A673 (cell line): Measurements from ENCODE around the gene SNAP29. TPM values are rescaled to one million over a fixed set of nuclear protein-coding genes. Genes with fewer than 3 reads are reported as not detected.
"Not testable (repeated sequence)": the region's sequence is repeated elsewhere in the genome, so short reads cannot be mapped to it uniquely, and the experiment has no call there.

Experiments
- BruUV-seq: library from RNA; stranded (reverse); fragments of 400-500 nt; replicated peaks from 2 replicates; lab custom pipeline; 2021; lab: Mats Ljungman, UMichigan
- CTCF ChIA-PET: fragments of 300-600 bp; sonication (Branson Sonifier 250); formaldehyde crosslinking; loops from one replicate; lab custom pipeline; 2022; ENCODE audit warnings: antibody characterized with exemption; lab: Charles Lee
- POLR2A ChIA-PET: fragments of 300-600 bp; sonication (Branson Sonifier 250); formaldehyde crosslinking; loops from one replicate; lab custom pipeline; 2022; ENCODE audit warnings: antibody characterized with exemption; ENCODE audit not compliant: low non-redundant PET; lab: Charles Lee
- DNase-seq: peaks from one replicate; pipeline ENCODE4 v3.0.0-alpha.2; 2015; ENCODE audit warnings: low spot score
- H3K27ac ChIP-seq: fragments of 200-600 bp; sonication (generic); 2 replicates; pipeline ENCODE4 v1.5.1; 2016; ENCODE audit warnings: mixed run types, low read depth, mild to moderate bottlenecking, mixed read lengths, antibody characterized with exemption, low read length; ENCODE audit not compliant: poor library complexity, severe bottlenecking
- H3K27me3 ChIP-seq: fragments of 200-600 bp; sonication (generic); replicated peaks from 2 replicates; pipeline ENCODE4 v1.6.1; 2017; ENCODE audit warnings: mixed run types, low read depth, mild to moderate bottlenecking, mixed read lengths, antibody characterized with exemption, low read length; ENCODE audit not compliant: insufficient read depth, poor library complexity
- H3K36me3 ChIP-seq: fragments of 200-600 bp; sonication (generic); 2 replicates; pipeline ENCODE4 v1.6.1; 2016; ENCODE audit warnings: mixed run types, mild to moderate bottlenecking, mixed read lengths, antibody characterized with exemption, low read length; ENCODE audit not compliant: insufficient read depth, poor library complexity, severe bottlenecking
- H3K4me1 ChIP-seq: fragments of 200-600 bp; sonication (generic); 2 replicates; pipeline ENCODE4 v1.6.1; 2017; ENCODE audit warnings: mixed run types, mild to moderate bottlenecking, mixed read lengths, antibody characterized with exemption, low read length; ENCODE audit not compliant: insufficient read depth, poor library complexity, severe bottlenecking
- H3K4me3 ChIP-seq: fragments of 200-600 bp; sonication (generic); 2 replicates; pipeline ENCODE4 v1.5.1; 2016; ENCODE audit warnings: low read depth, mixed run types, mild to moderate bottlenecking, mixed read lengths, low read length; ENCODE audit not compliant: poor library complexity, severe bottlenecking
- H3K9me3 ChIP-seq: fragments of 200-600 bp; sonication (generic); 2 replicates; pipeline ENCODE4 v1.6.1; 2016; ENCODE audit warnings: mixed run types, low read depth, mild to moderate bottlenecking, mixed read lengths, antibody characterized with exemption, low read length; ENCODE audit not compliant: poor library complexity, severe bottlenecking
- EZH2 ChIP-seq: fragments of 200-600 bp; sonication (generic); IDR thresholded peaks from 2 replicates; pipeline ENCODE4 v1.6.1; 2017; ENCODE audit warnings: borderline replicate concordance, low read depth, mild to moderate bottlenecking, mixed read lengths, antibody characterized with exemption, low read length; ENCODE audit not compliant: poor library complexity, severe bottlenecking
- intact Hi-C: fragments of 100-400 bp; cut with micrococcal nuclease; formaldehyde crosslinking; loops from one replicate; pipeline ENCODE4 v1.10.0; 2022; ENCODE audit not compliant: unreplicated experiment
- total RNA-seq: library from RNA; stranded (reverse); gene quantifications from 2 replicates; pipeline ENCODE4 v1.2.3, GENCODE V29; 2021
- TF ChIP-seq, protein P1 (sequence below): fragments of 300-800, 200-600 bp; sonication (generic); conservative IDR thresholded peaks from 2 replicates; pipeline ENCODE4 v1.5.1; 2017; ENCODE audit warnings: low read depth, mild to moderate bottlenecking, antibody characterized with exemption, low read length, moderate library complexity, mixed read lengths

SNAP29 gene
- total RNA-seq, 1 experiment from 2014 or later: 35.3 TPM

DNA sequence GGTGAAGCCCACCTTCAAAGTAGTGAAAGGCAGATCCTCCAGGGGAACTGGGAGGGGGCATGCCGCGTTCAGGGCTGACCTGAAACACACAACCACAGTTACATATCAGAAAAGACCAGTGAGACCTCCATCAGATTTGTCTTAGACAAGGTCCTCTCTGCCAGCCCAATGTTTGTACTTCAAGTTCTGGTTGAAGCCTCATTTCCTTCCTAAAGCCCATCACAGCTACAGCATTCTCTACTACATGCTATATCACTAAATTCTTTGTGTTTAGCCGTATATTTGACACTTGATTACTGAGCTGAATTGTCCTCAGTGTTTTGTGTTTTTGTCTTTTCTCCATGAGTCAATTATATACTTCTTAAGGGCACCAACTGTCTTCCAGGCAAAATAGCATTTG lies 40.3 kb upstream of the SNAP29 start:
- POLR2A ChIA-PET: no interaction called here
- no TSS peak for BruUV-seq
- TF ChIP-seq, protein P1, sequence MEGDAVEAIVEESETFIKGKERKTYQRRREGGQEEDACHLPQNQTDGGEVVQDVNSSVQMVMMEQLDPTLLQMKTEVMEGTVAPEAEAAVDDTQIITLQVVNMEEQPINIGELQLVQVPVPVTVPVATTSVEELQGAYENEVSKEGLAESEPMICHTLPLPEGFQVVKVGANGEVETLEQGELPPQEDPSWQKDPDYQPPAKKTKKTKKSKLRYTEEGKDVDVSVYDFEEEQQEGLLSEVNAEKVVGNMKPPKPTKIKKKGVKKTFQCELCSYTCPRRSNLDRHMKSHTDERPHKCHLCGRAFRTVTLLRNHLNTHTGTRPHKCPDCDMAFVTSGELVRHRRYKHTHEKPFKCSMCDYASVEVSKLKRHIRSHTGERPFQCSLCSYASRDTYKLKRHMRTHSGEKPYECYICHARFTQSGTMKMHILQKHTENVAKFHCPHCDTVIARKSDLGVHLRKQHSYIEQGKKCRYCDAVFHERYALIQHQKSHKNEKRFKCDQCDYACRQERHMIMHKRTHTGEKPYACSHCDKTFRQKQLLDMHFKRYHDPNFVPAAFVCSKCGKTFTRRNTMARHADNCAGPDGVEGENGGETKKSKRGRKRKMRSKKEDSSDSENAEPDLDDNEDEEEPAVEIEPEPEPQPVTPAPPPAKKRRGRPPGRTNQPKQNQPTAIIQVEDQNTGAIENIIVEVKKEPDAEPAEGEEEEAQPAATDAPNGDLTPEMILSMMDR: no peak
- TF ChIP-seq EZH2: no peak
- CTCF ChIA-PET: no interaction called here
- intact Hi-C loops: no loop called here
- no peak overlapping the region for H3K4me3 ChIP-seq
- no peaks in the 10 kb centered on the region for H3K4me1 ChIP-seq
- H3K9me3 ChIP-seq: no peaks in the 10 kb centered on the region
- H3K36me3 ChIP-seq: no peaks in the 10 kb centered on the region
- DNase-seq: no peak
- H3K27me3 ChIP-seq: no peaks in the 10 kb centered on the region
- H3K27ac ChIP-seq: no peak overlapping the region

DNA sequence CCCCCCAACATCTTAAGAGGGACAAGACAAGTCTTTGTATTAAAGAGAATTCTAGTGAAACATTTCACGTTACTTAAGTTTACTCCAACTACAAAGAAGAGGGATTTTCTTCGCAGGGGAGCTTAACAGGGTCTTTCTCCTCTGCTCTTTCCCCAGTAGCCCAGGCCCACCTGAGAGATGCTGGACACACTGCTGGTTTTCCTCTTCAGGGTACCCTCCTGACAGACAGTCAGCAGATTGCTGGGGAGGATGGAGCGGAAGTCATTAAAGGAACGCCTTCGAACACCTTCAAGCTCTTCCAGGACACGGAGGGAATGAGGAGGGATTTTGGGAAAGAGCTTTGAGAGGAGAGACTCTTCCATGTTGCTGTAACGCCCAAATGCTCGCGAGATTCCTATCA lies 39.3 kb upstream of the SNAP29 start:
- POLR2A ChIA-PET: no interaction called here
- H3K36me3 ChIP-seq: no peaks in the 10 kb centered on the region
- no peak for DNase-seq
- no TSS peak for BruUV-seq
- H3K9me3 ChIP-seq: no peaks in the 10 kb centered on the region
- intact Hi-C loops: no loop called here
- no peak overlapping the region for H3K27ac ChIP-seq
- no peak overlapping the region for H3K4me3 ChIP-seq
- H3K27me3 ChIP-seq: no peaks in the 10 kb centered on the region
- CTCF ChIA-PET: no interaction called here
- no peaks in the 10 kb centered on the region for H3K4me1 ChIP-seq
- TF ChIP-seq, protein P1: no peak
- no peak for TF ChIP-seq EZH2

DNA sequence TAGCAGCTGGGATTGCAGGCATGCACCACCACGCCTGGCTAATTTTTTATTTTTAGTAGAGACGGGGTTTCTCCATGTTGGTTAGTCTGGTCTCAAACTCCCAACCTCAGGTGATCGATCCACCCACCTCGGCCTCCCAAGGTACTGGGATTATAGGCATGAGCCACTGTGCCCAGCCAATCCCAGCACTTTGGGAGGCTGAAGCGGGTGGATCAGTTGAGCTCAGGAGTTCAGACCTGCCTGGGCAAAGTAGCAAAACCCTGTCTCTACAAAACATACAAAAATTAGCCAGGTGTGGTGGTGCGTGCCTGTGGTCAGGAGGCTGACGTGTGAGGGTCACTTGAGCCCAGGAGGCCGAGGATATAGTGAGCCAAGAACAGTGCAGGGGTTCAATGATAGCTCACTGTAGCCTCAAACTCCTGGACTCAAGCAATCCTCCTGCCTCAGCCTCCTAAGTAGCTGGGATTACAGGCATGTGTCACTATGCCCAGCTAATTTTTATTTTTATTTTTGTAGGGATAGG lies 37.0 kb upstream of the SNAP29 start:
- H3K4me1 ChIP-seq, H3K27me3 ChIP-seq, H3K9me3 ChIP-seq, DNase-seq, H3K36me3 ChIP-seq, intact Hi-C loops, BruUV-seq, H3K27ac ChIP-seq, H3K4me3 ChIP-seq, POLR2A ChIA-PET: not testable (repeated sequence)
- CTCF ChIA-PET: interaction anchor here (0.6 kb wide), 1 partner anchor 29 kb away, joined by 4 read pairs; no protein-coding TSS in a partner anchor

DNA sequence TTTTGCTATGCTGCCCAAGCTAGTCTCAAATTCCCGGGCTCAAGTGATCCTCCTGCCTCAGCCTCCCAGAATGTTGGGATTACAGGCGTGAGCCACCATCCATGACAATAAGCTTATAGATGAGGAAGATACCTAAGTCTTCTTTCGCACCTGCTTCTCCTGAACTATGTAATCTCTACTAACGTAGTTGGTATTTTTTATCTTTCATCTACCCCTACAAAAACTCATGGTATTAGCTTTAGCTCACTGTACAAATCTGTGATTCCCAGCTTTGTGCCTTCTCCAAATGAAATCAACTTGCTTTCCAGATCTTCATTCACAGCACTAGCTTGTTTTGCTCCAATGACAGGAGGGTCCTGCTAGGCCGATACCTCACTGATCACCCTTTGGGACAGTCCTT lies 36.6 kb upstream of the SNAP29 start:
- POLR2A ChIA-PET: no interaction called here
- H3K27me3 ChIP-seq: no peaks in the 10 kb centered on the region
- no peak overlapping the region for H3K4me3 ChIP-seq
- H3K27ac ChIP-seq: no peak overlapping the region
- intact Hi-C loops: no loop called here
- no peak for DNase-seq
- no TSS peak for BruUV-seq
- no peak for TF ChIP-seq EZH2
- TF ChIP-seq, protein P1: no peak
- CTCF ChIA-PET: interaction anchor here (0.6 kb wide), 1 partner anchor 29 kb away, joined by 4 read pairs; no protein-coding TSS in a partner anchor
- no peaks in the 10 kb centered on the region for H3K4me1 ChIP-seq
- H3K36me3 ChIP-seq: no peaks in the 10 kb centered on the region
- no peaks in the 10 kb centered on the region for H3K9me3 ChIP-seq
